ENCODE results near the gene ZNF580. TPM values are rescaled to one million over a fixed set of nuclear protein-coding genes. Genes with fewer than 3 reads are reported as not detected.
A peak's percentile ranks its signal among the peaks of the same experiment; 100 is the strongest.

ZNF580 gene
- polyA plus RNA-seq, 1 donor (not counting 4 experiments of a cell fraction or from before 2014, with no cell fraction given), result 3.0 TPM

GRCh38 chr19:55623561-55623960 is 17.2 kb upstream of the ZNF580 start:
- FAIRE-seq (no peak), DNase-seq (ENCODE audit: low read depth, low spot score) (no peak)
- H3K9me1 ChIP-seq (ENCODE audit: control insufficient read depth, extremely low read depth, insufficient read depth, low read length), result no peaks in the 10 kb centered on the region
- H3K27me3 ChIP-seq (ENCODE audit: control insufficient read depth, extremely low read depth, insufficient read depth, low read length), result no peaks in the 10 kb centered on the region
- peak overlapping the region; percentile 76 for H3K4me2 ChIP-seq (ENCODE audit: control insufficient read depth, extremely low read depth, insufficient read depth, low read depth, low read length)
- H4K20me1 ChIP-seq (ENCODE audit: control insufficient read depth, extremely low read depth, insufficient read depth, low read length), result peaks cover 3% of the 10 kb centered on the region
- no peaks in the 10 kb centered on the region for H3K79me2 ChIP-seq (ENCODE audit: control insufficient read depth, insufficient read depth, low read length)
- no peak for TF ChIP-seq EZH2 (IDR thresholded peaks at IDR 0.05; ENCODE audit: low read length)
- TF ChIP-seq CTCF (optimal IDR thresholded peaks at IDR 0.05 in 1 of 3, IDR thresholded peaks at IDR 0.05 in 1 of 3, conservative IDR thresholded peaks at IDR 0.05 in 1 of 3; ENCODE audit: extremely low read depth in 1 of 3, insufficient read depth in 2 of 3, low read length in 3 of 3), result no peak
- H3K4me1 ChIP-seq (ENCODE audit: control insufficient read depth, extremely low read depth, insufficient read depth, low read length), result peaks cover 13% of the 10 kb centered on the region
- peaks cover 0 to 2% of the 10 kb centered on the region in 2 experiments for H3K36me3 ChIP-seq (ENCODE audit: control insufficient read depth in 2 of 2, extremely low read depth in 1 of 2, insufficient read depth in 2 of 2, low read length in 2 of 2)
- H3K9me3 ChIP-seq (ENCODE audit: control insufficient read depth, low read depth, low read length), result no peaks in the 10 kb centered on the region
- no peak overlapping the region for H3K27ac ChIP-seq (ENCODE audit: control insufficient read depth, insufficient read depth, low read length)
- H3K4me3 ChIP-seq (ENCODE audit: control insufficient read depth in 2 of 3, extremely low read depth in 1 of 3, insufficient read depth in 2 of 3, low read depth in 1 of 3, low read length in 3 of 3), result peak overlapping the region in 2 of 3 experiments; percentile 42 to 51
- no peak overlapping the region for H2AFZ ChIP-seq (ENCODE audit: control insufficient read depth, low read length)
- dilution Hi-C loops (cut with MboI; ENCODE audit: extremely low pct_ligation_motif_present, low sequenced_read_pairs), result no loop called here
- no peak overlapping the region for H3K9ac ChIP-seq (ENCODE audit: control insufficient read depth, extremely low read depth, insufficient read depth, low read length)

- Histone ChIP-seq H3K4me3 (ENCODE audit: control insufficient read depth in 2 of 3, extremely low read depth in 1 of 3, insufficient read depth in 2 of 3, low read depth in 1 of 3, low read length in 3 of 3) (peak within 1 kb of the TSS; percentile 62 to 80 (median 65)), H3K4me1 (ENCODE audit: control insufficient read depth, extremely low read depth, insufficient read depth, low read length) (peaks cover 13% of the 10 kb centered on the region), H3K9me1 (ENCODE audit: control insufficient read depth, extremely low read depth, insufficient read depth, low read length) (no peaks in the 10 kb centered on the region), H3K79me2 (ENCODE audit: control insufficient read depth, insufficient read depth, low read length) (no peaks in the 10 kb centered on the region), H3K27ac (ENCODE audit: control insufficient read depth, insufficient read depth, low read length) (peak within 1 kb of the TSS; percentile 75), H2AFZ (ENCODE audit: control insufficient read depth, low read length) (peak within 1 kb of the TSS; percentile 98), H3K4me2 (ENCODE audit: control insufficient read depth, extremely low read depth, insufficient read depth, low read depth, low read length) (peak within 1 kb of the TSS; percentile 96), H3K36me3 (ENCODE audit: control insufficient read depth in 2 of 2, extremely low read depth in 1 of 2, insufficient read depth in 2 of 2, low read length in 2 of 2) (peaks cover 0 to 2% of the 10 kb centered on the region in 2 experiments), H3K27me3 (ENCODE audit: control insufficient read depth, extremely low read depth, insufficient read depth, low read length) (no peaks in the 10 kb centered on the region), H4K20me1 (ENCODE audit: control insufficient read depth, extremely low read depth, insufficient read depth, low read length) (peaks cover 3% of the 10 kb centered on the region), H3K9me3 (ENCODE audit: control insufficient read depth, low read depth, low read length) (no peaks in the 10 kb centered on the region), H3K9ac (ENCODE audit: control insufficient read depth, extremely low read depth, insufficient read depth, low read length) (peak within 1 kb of the TSS; percentile 72)
- FAIRE-seq, result no peak
- peak; percentile 81 for DNase-seq (ENCODE audit: low read depth, low spot score)
- dilution Hi-C loops (cut with MboI; ENCODE audit: extremely low pct_ligation_motif_present, low sequenced_read_pairs), result no loop called here
- no peak for TF ChIP-seq CTCF (optimal IDR thresholded peaks at IDR 0.05 in 1 of 3, IDR thresholded peaks at IDR 0.05 in 1 of 3, conservative IDR thresholded peaks at IDR 0.05 in 1 of 3; ENCODE audit: extremely low read depth in 1 of 3, insufficient read depth in 2 of 3, low read length in 3 of 3)
- TF ChIP-seq EZH2 (IDR thresholded peaks at IDR 0.05; ENCODE audit: low read length), result no peak
Measured at GRCh38 chr19:55624109-55625003, 16.4 kb upstream of the ZNF580 start, which contains the start of gene ZNF784. ZNF784 (minus strand) TSS chr19:55624566; CDS start chr19:55624561, 5 bp downstream.
